ENCODE data around the gene NRBF2. TPM values are rescaled to one million over a fixed set of nuclear protein-coding genes. Genes with fewer than 3 reads are reported as not detected.

Gene NRBF2
- total and polyA plus RNA-seq, 9 of the 15 experiments (the other 6 are each of a cell fraction or from before 2014, with no cell fraction given): 20.8 to 52.1 (median 30.5) TPM

DNA sequence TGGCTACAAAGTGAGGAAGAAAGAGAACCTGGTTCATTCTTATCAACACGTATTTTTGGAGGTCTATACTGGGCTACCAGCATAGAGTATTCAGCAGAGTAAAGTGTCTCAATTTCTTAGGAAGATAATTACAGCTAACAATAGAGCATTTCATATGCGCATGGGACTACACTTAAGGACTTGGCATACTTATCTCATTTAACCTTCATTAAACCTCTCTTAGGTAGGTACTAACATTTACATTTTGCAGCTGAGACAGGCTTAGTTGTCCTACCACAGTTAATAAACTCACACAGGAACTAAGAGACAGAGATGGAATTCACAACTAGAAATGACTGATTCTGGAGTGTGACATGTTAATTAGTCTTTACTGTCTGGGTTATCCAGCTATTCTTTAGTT lies 66.6 kb downstream of the NRBF2 start:
- peaks cover 59% of the 10 kb centered on the region for H3K36me3 ChIP-seq (ENCODE audit: control insufficient read depth, insufficient read depth, low read length)
- 91% methylated on average over 2 of the region's 2 CpGs for WGBS (ENCODE audit: insufficient coverage, low coverage, missing lambda C conversion rate)
- ChIA-PET POLR2A (interaction anchor here (1.1 to 1.6 kb wide), 3 partner anchors 9 to 20 kb away, joined by 3 to 4 read pairs (median 3); no protein-coding TSS in a partner anchor), CTCF (ENCODE audit: low intra/inter-chr PET ratio) (no interaction called here)
- H3K9ac ChIP-seq (ENCODE audit: insufficient read depth in 1 of 2, low read depth in 2 of 2, low read length in 2 of 2): no peak overlapping the region
- no peaks in the 10 kb centered on the region for H3K79me2 ChIP-seq (ENCODE audit: control insufficient read depth, insufficient read depth, low read length)
- no peaks in the 10 kb centered on the region for H3K9me3 ChIP-seq (replicated peaks; ENCODE audit: control insufficient read depth, insufficient read depth, low read depth, low read length)
- FAIRE-seq (no peak), DNase-seq (ENCODE audit: extremely low read depth in 1 of 4, low spot score in 3 of 4) (no peak), ATAC-seq (no peak)
- in situ Hi-C loops (cut with MboI): loop anchor here (25.0 kb wide), 1 partner anchor 438 kb away; no protein-coding TSS in a partner anchor
- BruUV-seq (replicated peaks): no TSS peak
- no peak for TF ChIP-seq ZNF124 (CRISPR knock-in tag; IDR thresholded peaks at IDR 0.05)
- H3K9me1 ChIP-seq (ENCODE audit: control insufficient read depth, insufficient read depth, low read length): no peaks in the 10 kb centered on the region
- H3K27ac ChIP-seq (ENCODE audit: extremely low read depth, low read depth, low read length): no peak overlapping the region
- intact Hi-C loops (cut with micrococcal nuclease): no loop called here
- H3K4me2 ChIP-seq (ENCODE audit: insufficient read depth, low read length): no peak overlapping the region
- no peak overlapping the region for H3K4me3 ChIP-seq
- H3K4me1 ChIP-seq (replicated peaks in 1 of 2; ENCODE audit: control insufficient read depth in 2 of 2, insufficient read depth in 2 of 2, low read length in 2 of 2): no peaks in the 10 kb centered on the region
- H3K27me3 ChIP-seq (ENCODE audit: control insufficient read depth in 2 of 2, insufficient read depth in 2 of 2, low read length in 2 of 2): no peaks in the 10 kb centered on the region
- H4K20me1 ChIP-seq (replicated peaks; ENCODE audit: control insufficient read depth, insufficient read depth, low read length): no peaks in the 10 kb centered on the region
- H2AFZ ChIP-seq (ENCODE audit: low read depth, low read length): no peak overlapping the region

- ChIA-PET POLR2A (interaction anchor here (1.2 to 1.6 kb wide), 3 partner anchors 10 to 20 kb away, joined by 3 to 4 read pairs (median 3); no protein-coding TSS in a partner anchor), CTCF (ENCODE audit: low intra/inter-chr PET ratio) (no interaction called here)
- WGBS (ENCODE audit: insufficient coverage, low coverage, missing lambda C conversion rate): 79% methylated on average over 6 of the region's 6 CpGs
- Histone ChIP-seq H3K79me2 (ENCODE audit: control insufficient read depth, insufficient read depth, low read length) (no peaks in the 10 kb centered on the region), H4K20me1 (replicated peaks; ENCODE audit: control insufficient read depth, insufficient read depth, low read length) (no peaks in the 10 kb centered on the region), H3K4me2 (ENCODE audit: insufficient read depth, low read length) (no peak overlapping the region), H3K9me1 (ENCODE audit: control insufficient read depth, insufficient read depth, low read length) (no peaks in the 10 kb centered on the region), H3K4me3 (no peak overlapping the region), H3K4me1 (replicated peaks in 1 of 2; ENCODE audit: control insufficient read depth in 2 of 2, insufficient read depth in 2 of 2, low read length in 2 of 2) (no peaks in the 10 kb centered on the region), H3K36me3 (ENCODE audit: control insufficient read depth, insufficient read depth, low read length) (peaks cover 64% of the 10 kb centered on the region), H2AFZ (ENCODE audit: low read depth, low read length) (no peak overlapping the region), H3K27ac (ENCODE audit: extremely low read depth, low read depth, low read length) (no peak overlapping the region), H3K9ac (ENCODE audit: insufficient read depth in 1 of 2, low read depth in 2 of 2, low read length in 2 of 2) (no peak overlapping the region), H3K27me3 (ENCODE audit: control insufficient read depth in 2 of 2, insufficient read depth in 2 of 2, low read length in 2 of 2) (no peaks in the 10 kb centered on the region), H3K9me3 (replicated peaks; ENCODE audit: control insufficient read depth, insufficient read depth, low read depth, low read length) (no peaks in the 10 kb centered on the region)
- no TSS peak for BruUV-seq (replicated peaks)
- DNase-seq (ENCODE audit: extremely low read depth in 1 of 4, low spot score in 3 of 4): no peak
- in situ Hi-C loops (cut with MboI) (loop anchor here (25.0 kb wide), 1 partner anchor 437 kb away; no protein-coding TSS in a partner anchor), intact Hi-C loops (cut with micrococcal nuclease) (no loop called here)
- no peak for FAIRE-seq
- no peak for ATAC-seq
- TF ChIP-seq KAT2B (IDR thresholded peaks at IDR 0.05; ENCODE audit: low read depth, low read length) (no peak), GTF2B (IDR thresholded peaks at IDR 0.05; ENCODE audit: extremely low read depth, insufficient read length) (no peak), MTA1 (IDR thresholded peaks at IDR 0.05; ENCODE audit: borderline replicate concordance) (no peak), TSHZ1 (CRISPR knock-in tag; IDR thresholded peaks at IDR 0.05) (no peak), SPI1 (IDR thresholded peaks at IDR 0.05; ENCODE audit: borderline replicate concordance, low read depth, low read length) (no peak), CBFA2T3 (IDR thresholded peaks at IDR 0.05) (no peak), ZNF41 (CRISPR knock-in tag; conservative IDR thresholded peaks at IDR 0.05) (no peak), ZNF311 (CRISPR knock-in tag; IDR thresholded peaks at IDR 0.05) (no peak), TAL1 (IDR thresholded peaks at IDR 0.05) (no peak), BRD4 (IDR thresholded peaks at IDR 0.05) (no peak), BDP1 (IDR thresholded peaks at IDR 0.05; ENCODE audit: insufficient read depth, insufficient read length) (no peak), ZBTB1 (CRISPR knock-in tag; IDR thresholded peaks at IDR 0.05; ENCODE audit: borderline replicate concordance, low read depth) (no peak), ZNF584 (CRISPR knock-in tag; IDR thresholded peaks at IDR 0.05; ENCODE audit: low read depth) (no peak)
These were observed 67.3 kb downstream of the NRBF2 start for GRCh38 chr10:63200431-63200830.
